Glomerular endothelial cell (primary cell): ENCODE data around the gene DGLUCY. TPM values are rescaled to one million over a fixed set of nuclear protein-coding genes. Genes with fewer than 3 reads are reported as not detected.

Source experiments
- DNase-seq: peaks from one replicate; pipeline ENCODE4 v3.0.0-alpha.2; 2011; ENCODE audit warnings: low read depth, low spot score; ENCODE audit errors: extremely low read depth
- total RNA-seq: library from RNA; depleted of rRNA; stranded (reverse); fragments of >200 nt; gene quantifications from 2 replicates; pipeline ENCODE4 v1.2.3, GENCODE V29; 2015

The DGLUCY gene
- total RNA-seq, 1 donor from 2014 or later = 67.3 TPM

GRCh38 chr14:91272341-91273272 lies 158.7 kb downstream of the DGLUCY start:
- no peak for DNase-seq

GRCh38 chr14:91273273-91273884 lies 159.5 kb downstream of the DGLUCY start:
- DNase-seq = no peak

GRCh38 chr14:91273885-91274273 lies 160.0 kb downstream of the DGLUCY start:
- no peak for DNase-seq

GRCh38 chr14:91274796-91275195 lies 160.9 kb downstream of the DGLUCY start:
- DNase-seq = no peak

Other genes starting within 250 kb of the DGLUCY start
- 1.2 and 2.0 TPM in 2 replicates for gene RPS6KA5, start 53.4 kb upstream of the DGLUCY start, total RNA-seq
- gene GPR68, start 130.6 kb downstream of the DGLUCY start, total RNA-seq = 3.1 and 3.7 TPM in 2 replicates